Fibroblast of lung (primary cell): ENCODE results near the gene DENND1A. TPM values are rescaled to one million over a fixed set of nuclear protein-coding genes. Genes with fewer than 3 reads are reported as not detected.

ENCODE experiments used
- DNase-seq, 2 donors: peaks; one replicate each; pipeline versions ENCODE4 v3.0.0 to v3.0.0-alpha.2; 2010; ENCODE audit warnings: low read depth in 2 of 2
- H2AFZ ChIP-seq: 2 replicates; pipeline ENCODE4 v1.5.1; 2012; ENCODE audit warnings: low read length, control low read depth, inconsistent platforms
- H3K27ac ChIP-seq: 2 replicates; pipeline ENCODE4 v1.5.1; 2011; ENCODE audit warnings: low read length, control low read depth; ENCODE audit not compliant: insufficient read depth
- H3K27me3 ChIP-seq: 2 replicates; pipeline ENCODE4 v1.5.1; 2011; ENCODE audit warnings: mild to moderate bottlenecking, low read length; ENCODE audit not compliant: control insufficient read depth, insufficient read depth
- H3K36me3 ChIP-seq: 2 replicates; pipeline ENCODE4 v1.5.1; 2011; ENCODE audit warnings: low read length; ENCODE audit not compliant: control insufficient read depth, insufficient read depth
- H3K4me1 ChIP-seq: 2 replicates; pipeline ENCODE4 v1.5.1; 2011; ENCODE audit warnings: low read length; ENCODE audit not compliant: control insufficient read depth, insufficient read depth; ENCODE audit errors: extremely low read depth
- H3K4me2 ChIP-seq: 2 replicates; pipeline ENCODE4 v1.5.1; 2011; ENCODE audit warnings: low read length, control low read depth; ENCODE audit not compliant: insufficient read depth; ENCODE audit errors: extremely low read depth
- H3K4me3 ChIP-seq, 4 experiments: fragments of 200-600 bp in 1 of 4; sonication (generic) in 1 of 4; replicated peaks in 1 of 4; 2 replicates each; pipeline ENCODE4 v1.5.1; 2011 to 2016; ENCODE audit warnings: low read length in 4 of 4, low read depth in 3 of 4, mild to moderate bottlenecking in 3 of 4, control low read depth in 2 of 4, inconsistent platforms in 1 of 4, mixed read lengths in 1 of 4; ENCODE audit not compliant: insufficient read depth in 1 of 4; ENCODE audit errors: control extremely low read depth in 1 of 4
- H3K79me2 ChIP-seq: 2 replicates; pipeline ENCODE4 v1.5.1; 2012; ENCODE audit warnings: mild to moderate bottlenecking, low read length, inconsistent platforms; ENCODE audit not compliant: control insufficient read depth, insufficient read depth
- H3K9ac ChIP-seq: 2 replicates; pipeline ENCODE4 v1.5.1; 2011; ENCODE audit warnings: mild to moderate bottlenecking, low read length, control low read depth; ENCODE audit not compliant: insufficient read depth
- H3K9me3 ChIP-seq: 2 replicates; pipeline ENCODE4 v1.5.1; 2012; ENCODE audit warnings: low read depth, low read length; ENCODE audit not compliant: control insufficient read depth, insufficient read depth
- H4K20me1 ChIP-seq: 2 replicates; pipeline ENCODE4 v1.5.1; 2011; ENCODE audit warnings: low read length; ENCODE audit not compliant: control insufficient read depth, insufficient read depth; ENCODE audit errors: extremely low read depth
- EZH2 ChIP-seq: IDR thresholded peaks from 2 replicates; pipeline ENCODE4 v1.5.1; 2012; ENCODE audit warnings: low read length, control low read depth, mild to moderate bottlenecking; ENCODE audit errors: missing control alignments
- polyA plus RNA-seq, 2 donors: library from polyadenylated mRNA; depleted of rRNA in 1 of 2; stranded (reverse) in 1 of 2; unstranded in 1 of 2; fragments of >200 nt; gene quantifications; 2 replicates each; pipeline ENCODE4 v1.2.1, GENCODE V29; 2011 to 2012; ENCODE audit warnings: missing spikeins in 1 of 2
- total RNA-seq: library from RNA; depleted of rRNA; stranded (reverse); fragments of >200 nt; gene quantifications from 2 replicates; pipeline ENCODE4 v1.2.1, GENCODE V29; 2014
- TF ChIP-seq, protein P1 (sequence below), 2 donors: IDR thresholded peaks in 1 of 2; conservative IDR thresholded peaks in 1 of 2; 1 replicate in 1 of 2; 2 replicates in 1 of 2; pipeline ENCODE4 v1.5.1; 2011 to 2012; ENCODE audit warnings: low read length in 2 of 2, control low read depth in 1 of 2, inconsistent platforms in 1 of 2, low read depth in 1 of 2, mild to moderate bottlenecking in 1 of 2

Gene DENND1A
- total and polyA plus RNA-seq, 2 donors (not counting 1 experiment from before 2014, with no cell fraction given), result 13.0 to 18.3 TPM

DNA sequence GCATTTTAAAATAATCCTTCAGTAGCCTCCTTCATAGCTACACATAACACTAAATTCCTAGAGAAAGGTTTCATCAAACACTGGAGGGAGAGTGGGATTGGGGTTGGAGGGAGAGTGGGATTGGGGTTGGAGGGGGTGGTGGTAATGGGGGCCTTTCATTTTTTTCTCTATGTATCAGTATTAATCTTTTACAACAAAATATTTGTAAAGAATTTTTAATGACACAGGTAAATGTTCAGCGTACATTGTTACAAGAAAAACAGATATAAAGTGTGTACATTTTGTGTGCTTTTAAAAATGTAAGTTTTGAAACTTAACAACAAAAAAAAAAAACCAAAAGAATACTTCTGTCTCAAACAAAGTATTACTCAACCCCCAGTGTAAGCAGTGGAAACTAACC, 266.4 kb downstream of the DENND1A start:
- Histone ChIP-seq H3K4me2 (no peak overlapping the region), H3K4me3 (no peak overlapping the region), H3K4me1 (no peaks in the 10 kb centered on the region), H3K9ac (no peak overlapping the region), H3K36me3 (no peaks in the 10 kb centered on the region), H3K27ac (no peak overlapping the region), H4K20me1 (no peaks in the 10 kb centered on the region), H2AFZ (no peak overlapping the region), H3K79me2 (no peaks in the 10 kb centered on the region), H3K9me3 (no peaks in the 10 kb centered on the region), H3K27me3 (no peaks in the 10 kb centered on the region)
- TF ChIP-seq, protein P1, sequence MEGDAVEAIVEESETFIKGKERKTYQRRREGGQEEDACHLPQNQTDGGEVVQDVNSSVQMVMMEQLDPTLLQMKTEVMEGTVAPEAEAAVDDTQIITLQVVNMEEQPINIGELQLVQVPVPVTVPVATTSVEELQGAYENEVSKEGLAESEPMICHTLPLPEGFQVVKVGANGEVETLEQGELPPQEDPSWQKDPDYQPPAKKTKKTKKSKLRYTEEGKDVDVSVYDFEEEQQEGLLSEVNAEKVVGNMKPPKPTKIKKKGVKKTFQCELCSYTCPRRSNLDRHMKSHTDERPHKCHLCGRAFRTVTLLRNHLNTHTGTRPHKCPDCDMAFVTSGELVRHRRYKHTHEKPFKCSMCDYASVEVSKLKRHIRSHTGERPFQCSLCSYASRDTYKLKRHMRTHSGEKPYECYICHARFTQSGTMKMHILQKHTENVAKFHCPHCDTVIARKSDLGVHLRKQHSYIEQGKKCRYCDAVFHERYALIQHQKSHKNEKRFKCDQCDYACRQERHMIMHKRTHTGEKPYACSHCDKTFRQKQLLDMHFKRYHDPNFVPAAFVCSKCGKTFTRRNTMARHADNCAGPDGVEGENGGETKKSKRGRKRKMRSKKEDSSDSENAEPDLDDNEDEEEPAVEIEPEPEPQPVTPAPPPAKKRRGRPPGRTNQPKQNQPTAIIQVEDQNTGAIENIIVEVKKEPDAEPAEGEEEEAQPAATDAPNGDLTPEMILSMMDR (conservative IDR thresholded peaks at IDR 0.05 in 1 of 2, IDR thresholded peaks at IDR 0.05 in 1 of 2; ENCODE audit: low read depth in 1 of 2, low read length in 2 of 2), result no peak
- no peak for TF ChIP-seq EZH2
- no peak for DNase-seq

DNA sequence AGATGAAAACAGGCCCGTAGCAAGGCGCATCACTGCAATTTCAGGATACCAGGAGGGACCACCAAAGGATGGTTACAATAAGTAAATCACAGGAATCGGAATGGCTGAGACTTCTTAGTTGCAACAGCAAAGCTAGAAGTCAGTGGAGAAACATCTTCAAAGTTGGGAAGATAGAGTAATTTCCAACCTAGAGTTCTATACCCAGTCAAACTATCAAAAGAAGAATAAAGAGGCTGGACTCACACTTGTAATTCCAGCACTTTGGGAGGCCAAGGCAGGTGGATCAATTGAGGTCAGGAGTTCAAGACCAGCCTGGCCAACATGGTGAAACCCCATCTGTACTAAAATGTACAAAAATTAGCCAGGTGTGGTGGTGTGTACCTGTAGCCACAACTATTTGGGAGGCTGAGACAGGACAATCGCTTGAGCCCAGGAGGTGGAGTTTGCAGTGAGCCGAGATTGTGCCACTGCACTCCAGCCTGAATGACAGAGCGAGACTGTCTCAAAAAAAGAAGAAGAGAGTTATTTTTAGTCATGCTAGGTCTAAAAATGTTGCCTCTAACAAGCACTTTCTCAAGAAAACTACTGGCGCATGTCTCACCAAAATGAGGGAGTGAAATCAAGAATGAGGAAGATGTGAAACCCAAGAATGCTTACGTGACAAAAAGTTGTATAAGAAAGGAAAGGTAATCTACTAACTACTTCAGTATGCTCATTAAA, 267.7 kb downstream of the DENND1A start:
- Histone ChIP-seq H3K36me3 (no peaks in the 10 kb centered on the region), H2AFZ (no peak overlapping the region), H3K4me2 (no peak overlapping the region), H3K4me1 (no peaks in the 10 kb centered on the region), H3K79me2 (no peaks in the 10 kb centered on the region), H3K9ac (no peak overlapping the region), H4K20me1 (no peaks in the 10 kb centered on the region), H3K4me3 (no peak overlapping the region), H3K27ac (no peak overlapping the region), H3K9me3 (no peaks in the 10 kb centered on the region), H3K27me3 (no peaks in the 10 kb centered on the region)
- no peak for TF ChIP-seq EZH2
- TF ChIP-seq, protein P1 (conservative IDR thresholded peaks at IDR 0.05 in 1 of 2, IDR thresholded peaks at IDR 0.05 in 1 of 2; ENCODE audit: low read depth in 1 of 2, low read length in 2 of 2), result no peak
- DNase-seq, result no peak

DNA sequence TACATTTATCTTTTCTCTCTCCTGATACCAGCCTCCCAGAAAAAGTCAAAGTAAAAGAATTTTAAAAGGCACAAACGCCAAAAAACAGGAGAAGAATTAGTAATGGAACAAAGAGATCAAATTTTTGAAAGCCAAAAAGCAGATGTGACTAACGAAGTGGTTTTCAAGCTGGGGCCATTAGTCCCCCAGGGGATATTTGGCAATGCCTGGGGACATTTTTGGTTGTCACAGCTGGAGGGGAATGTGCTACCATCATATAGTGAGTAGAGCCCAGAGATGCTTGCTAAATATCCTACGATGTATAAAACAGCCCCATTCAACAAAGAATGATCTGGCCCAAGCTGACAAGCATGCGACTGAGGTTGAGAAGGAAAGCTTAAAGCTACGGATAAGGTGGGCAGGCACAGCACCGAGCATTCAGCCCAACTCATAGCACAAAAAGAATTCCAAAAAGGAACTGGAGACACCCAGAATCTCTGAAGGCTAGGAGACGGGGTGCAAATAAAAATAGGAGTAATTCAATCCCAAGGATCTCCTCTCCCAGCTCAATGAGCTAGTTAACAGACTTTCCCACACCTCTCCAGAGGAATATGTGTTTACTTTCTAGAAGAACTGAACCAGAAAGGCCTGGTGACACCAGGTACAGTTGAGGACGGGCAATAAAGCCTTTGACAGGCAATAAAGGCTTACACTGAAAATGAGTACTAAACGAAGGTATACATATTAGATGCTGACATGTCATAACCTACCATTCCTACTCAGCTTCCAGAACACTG, 269.0 kb downstream of the DENND1A start:
- H3K27me3 ChIP-seq, result no peaks in the 10 kb centered on the region
- no peak for DNase-seq
- no peaks in the 10 kb centered on the region for H3K9me3 ChIP-seq
- no peaks in the 10 kb centered on the region for H3K36me3 ChIP-seq
- no peak overlapping the region for H2AFZ ChIP-seq
- H3K9ac ChIP-seq, result no peak overlapping the region
- no peak overlapping the region for H3K27ac ChIP-seq
- TF ChIP-seq, protein P1 (conservative IDR thresholded peaks at IDR 0.05 in 1 of 2, IDR thresholded peaks at IDR 0.05 in 1 of 2; ENCODE audit: low read depth in 1 of 2, low read length in 2 of 2), result no peak
- no peak for TF ChIP-seq EZH2
- H4K20me1 ChIP-seq, result no peaks in the 10 kb centered on the region
- H3K79me2 ChIP-seq, result no peaks in the 10 kb centered on the region
- no peaks in the 10 kb centered on the region for H3K4me1 ChIP-seq
- no peak overlapping the region for H3K4me2 ChIP-seq
- H3K4me3 ChIP-seq, result no peak overlapping the region
